HG03378 (cell line): ENCODE data around the gene AMIGO2.
"Not testable (repeated sequence)": the region's sequence is repeated elsewhere in the genome, so short reads cannot be mapped to it uniquely, and the experiment has no call there.

Experiments
- ATAC-seq: cut with Tn5 transposase; IDR thresholded peaks from one replicate; pipeline ENCODE4 v1.9.1; 2021; ENCODE audit warnings: mild to moderate bottlenecking, moderate library complexity; ENCODE audit not compliant: unreplicated experiment

Gene AMIGO2

DNA sequence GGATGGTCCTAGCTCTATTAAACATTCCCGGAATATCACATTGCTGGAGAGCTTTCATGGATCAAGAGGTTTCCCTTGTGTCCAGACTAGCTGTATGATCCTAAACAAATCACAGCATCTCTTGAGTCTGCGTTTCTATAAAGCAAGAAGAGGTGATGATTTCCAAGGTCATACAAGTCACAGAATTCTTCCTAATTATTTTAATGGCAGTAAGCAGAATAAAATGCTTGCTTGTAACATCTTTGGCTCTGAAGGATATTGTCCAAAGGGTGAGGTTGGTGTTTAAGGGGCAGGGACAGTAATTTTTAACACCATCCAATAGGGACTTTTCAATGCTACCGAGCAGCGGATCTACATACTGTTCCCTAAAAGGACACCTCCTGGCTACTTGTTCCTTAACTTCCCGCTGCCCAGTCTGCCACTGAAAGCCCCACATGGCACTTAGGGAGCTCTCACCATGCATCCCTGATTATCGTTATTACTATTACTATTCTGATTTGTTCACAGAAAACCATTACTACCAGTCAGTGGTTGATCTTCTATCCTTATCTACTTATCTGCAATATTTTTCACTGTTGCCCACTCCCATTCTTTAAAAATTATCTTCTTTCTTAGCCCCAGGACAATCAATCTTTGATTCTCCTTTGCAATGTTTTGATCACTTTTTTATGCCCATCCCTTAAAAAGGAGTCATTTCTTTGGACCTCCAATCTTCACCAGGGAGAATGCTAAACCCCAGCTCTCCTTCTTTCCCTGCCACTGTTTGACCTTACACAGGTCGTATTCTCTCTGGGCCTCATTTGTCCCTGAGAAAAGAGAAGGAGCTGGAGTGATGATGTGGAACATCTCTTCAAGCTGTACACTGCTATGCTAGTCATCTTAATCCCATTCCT, 4.3 kb downstream of the AMIGO2 start:
- no peak for ATAC-seq

DNA sequence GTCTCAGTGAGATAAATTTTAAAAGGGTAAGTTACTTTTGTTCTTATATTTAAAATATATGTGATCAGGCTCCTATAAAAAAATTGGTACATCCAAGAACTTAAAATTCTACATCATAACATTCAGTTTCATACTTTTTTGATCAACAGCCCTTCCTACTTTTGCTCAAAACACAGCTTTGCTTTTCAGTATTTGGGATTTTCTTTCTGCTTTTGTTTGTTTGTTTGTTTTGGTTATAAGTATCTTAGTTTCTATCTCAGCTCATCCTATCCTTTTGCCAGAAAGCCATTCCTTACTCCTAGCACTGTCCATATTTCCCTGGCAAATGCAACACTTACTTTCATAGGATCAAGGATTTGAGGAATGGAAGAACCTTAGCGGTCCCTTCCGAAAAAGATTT, 5.0 kb downstream of the AMIGO2 start:
- no peak for ATAC-seq

DNA sequence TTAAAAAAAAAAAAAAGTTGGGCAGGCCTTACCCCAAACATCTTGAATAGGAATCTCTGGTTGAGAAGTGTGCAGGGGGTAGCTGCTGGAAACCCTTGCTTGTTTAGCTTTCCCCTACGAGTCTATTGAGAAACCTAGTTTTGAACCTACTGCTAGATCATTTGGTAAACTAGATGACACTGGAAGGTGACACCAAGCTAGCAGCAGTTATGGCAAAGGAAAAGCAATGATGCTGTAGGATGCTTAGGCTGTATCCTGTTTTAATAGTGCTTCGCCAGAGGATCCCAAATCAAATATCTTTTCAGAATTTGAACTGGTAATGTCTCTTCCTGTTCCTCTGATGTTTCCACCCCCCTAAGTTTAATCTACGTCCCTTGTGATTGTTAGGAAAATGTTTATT, 5.8 kb downstream of the AMIGO2 start:
- ATAC-seq = no peak

DNA sequence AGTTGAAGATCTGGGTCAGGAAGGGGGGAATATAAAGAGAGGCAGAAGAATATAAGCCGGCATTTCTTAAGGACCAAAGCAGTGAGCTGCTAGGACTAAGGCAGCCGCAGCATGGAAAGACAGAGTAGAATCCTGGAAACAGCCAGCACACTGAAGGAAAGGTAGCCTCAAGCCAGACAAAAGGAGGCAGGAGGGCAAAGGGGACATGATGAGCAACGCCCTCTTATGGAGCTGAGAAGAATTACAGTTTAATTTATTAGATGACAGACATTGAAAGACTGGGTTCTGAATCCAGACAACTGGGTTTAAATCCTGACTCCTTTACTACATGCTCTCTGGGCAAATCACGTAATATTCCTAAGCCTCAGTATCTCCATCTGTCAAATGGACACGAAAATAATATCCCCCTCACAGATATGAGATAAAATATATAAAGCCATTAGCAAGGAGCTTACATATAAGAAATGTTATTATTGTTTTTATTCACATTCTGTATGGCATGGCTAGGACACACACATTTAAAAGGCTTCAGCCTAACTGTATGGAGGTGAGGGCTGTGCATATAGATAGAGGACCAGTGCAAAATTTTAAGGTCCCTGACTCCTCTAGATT, 8.4 kb downstream of the AMIGO2 start:
- ATAC-seq = no peak

GRCh38 chr12:47070310-47070709, 9.4 kb downstream of the AMIGO2 start:
- ATAC-seq = no peak

GRCh38 chr12:47068539-47068938, 11.2 kb downstream of the AMIGO2 start:
- ATAC-seq = no peak

DNA sequence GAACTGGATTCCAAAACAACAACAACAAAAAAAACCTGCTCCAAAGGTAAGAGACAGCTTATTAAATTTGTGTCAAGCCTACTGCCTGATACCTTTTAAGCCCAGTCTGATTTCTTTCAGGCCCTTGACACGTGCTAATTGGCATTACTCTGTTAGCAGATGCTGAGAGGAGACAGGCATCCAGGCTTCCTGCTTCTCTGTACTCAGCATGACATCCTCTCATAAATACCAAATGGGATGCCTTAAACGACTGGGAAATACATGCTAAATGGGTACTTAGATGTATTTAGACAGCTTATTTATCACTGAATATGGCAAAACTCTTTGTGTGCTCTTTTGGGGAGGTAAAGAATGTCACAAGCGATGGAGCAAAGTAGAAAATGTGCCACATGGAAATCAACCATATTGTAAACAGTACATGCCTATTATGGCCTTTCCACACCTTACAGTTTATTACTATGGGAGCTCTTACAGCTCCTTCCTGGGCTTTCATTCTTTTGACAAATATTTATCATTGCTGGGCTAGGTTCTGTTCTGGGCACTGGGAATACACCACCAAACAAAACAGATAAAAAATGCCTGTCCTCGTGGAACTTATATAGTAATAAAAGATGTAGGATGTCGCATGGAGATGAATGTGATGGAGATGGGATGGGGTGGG, 11.9 kb downstream of the AMIGO2 start:
- ATAC-seq = no peak

DNA sequence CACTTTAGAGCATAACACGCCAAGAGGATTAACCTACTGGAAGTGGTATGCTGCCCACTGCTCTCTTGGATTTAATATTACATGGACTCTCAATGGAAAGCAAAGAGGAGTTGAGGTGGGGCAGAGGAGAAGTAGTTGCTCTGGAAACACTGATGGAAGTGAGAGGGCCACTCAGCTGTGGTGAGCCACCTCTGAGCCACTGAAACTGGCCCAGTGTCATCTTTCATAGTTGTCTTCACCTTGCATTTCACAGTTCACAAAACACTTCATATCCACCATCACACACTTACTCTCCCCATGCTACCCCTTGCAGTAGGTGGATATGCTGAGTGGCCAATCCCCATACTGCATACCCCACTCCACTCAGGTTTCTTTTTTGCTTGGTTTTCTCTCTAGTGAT, 12.6 kb downstream of the AMIGO2 start:
- ATAC-seq = no peak

GRCh38 chr12:47066278-47067025, 13.3 kb downstream of the AMIGO2 start:
- ATAC-seq = no peak

GRCh38 chr12:47065546-47065945, 14.2 kb downstream of the AMIGO2 start:
- no peak for ATAC-seq

GRCh38 chr12:47058640-47059039, 21.1 kb downstream of the AMIGO2 start:
- ATAC-seq = not testable (repeated sequence)

GRCh38 chr12:47056944-47057343, 22.8 kb downstream of the AMIGO2 start:
- not testable (repeated sequence) for ATAC-seq

GRCh38 chr12:47055856-47056255, 23.9 kb downstream of the AMIGO2 start:
- ATAC-seq = not testable (repeated sequence)

DNA sequence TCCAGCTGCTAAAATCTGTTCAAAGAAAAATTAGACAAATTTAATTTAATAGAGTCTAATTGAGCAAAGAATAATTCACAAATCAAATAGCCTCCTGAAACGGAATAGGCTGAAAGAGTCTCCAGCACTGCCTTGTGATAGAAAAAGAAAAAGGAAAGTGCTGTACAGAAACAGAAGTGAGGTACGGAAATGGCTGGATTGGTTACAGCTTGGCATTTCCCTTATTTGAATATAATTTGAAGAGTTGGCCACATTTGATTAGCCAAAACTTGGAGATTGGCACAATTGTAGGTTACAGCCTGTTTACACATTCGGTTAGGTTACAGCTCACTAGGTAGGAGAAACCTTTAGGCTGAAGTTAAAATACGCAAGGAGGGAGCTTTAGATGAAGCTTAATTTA, 25.1 kb downstream of the AMIGO2 start:
- no peak for ATAC-seq

DNA sequence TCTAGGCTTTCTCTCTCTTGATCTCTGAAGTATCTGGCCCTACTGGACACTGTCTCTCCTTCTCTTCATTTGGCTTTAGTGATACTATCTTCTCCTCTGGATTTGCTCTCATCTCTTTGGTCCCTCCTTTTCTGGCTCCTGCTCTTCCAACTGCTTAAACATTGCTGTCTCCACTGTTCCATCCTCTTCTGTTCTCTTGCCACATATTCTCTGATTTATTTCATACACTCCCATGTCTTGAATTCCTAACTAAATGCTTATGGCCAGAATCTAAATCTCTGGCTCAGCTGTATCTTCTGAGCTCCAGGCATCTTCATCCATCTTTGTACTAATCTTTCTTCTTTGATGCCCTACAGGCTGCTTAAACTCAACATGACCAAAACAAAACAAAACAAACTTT, 25.8 kb downstream of the AMIGO2 start:
- no peak for ATAC-seq

DNA sequence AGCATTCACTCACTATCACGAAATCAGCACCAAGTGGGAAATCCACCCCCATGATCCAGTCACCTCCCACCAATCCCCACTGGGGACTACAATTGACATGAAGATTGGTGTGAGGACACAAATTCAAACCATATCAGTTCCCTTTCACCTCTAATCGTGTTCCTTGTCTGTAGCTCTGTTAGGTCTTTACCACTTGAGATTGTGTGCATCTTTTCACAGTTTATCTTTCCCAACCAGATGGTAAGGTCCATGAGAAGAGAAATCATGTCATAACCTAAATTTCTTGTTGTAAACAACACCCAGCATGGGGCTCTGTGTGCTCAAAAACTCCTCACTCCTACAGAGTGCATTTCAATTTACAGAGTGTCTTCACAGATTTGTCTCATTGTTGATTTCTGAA, 27.5 kb downstream of the AMIGO2 start:
- no peak for ATAC-seq

- ATAC-seq = not testable (repeated sequence)
Observed at GRCh38 chr12:47051291-47051690, 28.5 kb downstream of the AMIGO2 start.

GRCh38 chr12:47048541-47048940, 31.2 kb downstream of the AMIGO2 start:
- no peak for ATAC-seq

DNA sequence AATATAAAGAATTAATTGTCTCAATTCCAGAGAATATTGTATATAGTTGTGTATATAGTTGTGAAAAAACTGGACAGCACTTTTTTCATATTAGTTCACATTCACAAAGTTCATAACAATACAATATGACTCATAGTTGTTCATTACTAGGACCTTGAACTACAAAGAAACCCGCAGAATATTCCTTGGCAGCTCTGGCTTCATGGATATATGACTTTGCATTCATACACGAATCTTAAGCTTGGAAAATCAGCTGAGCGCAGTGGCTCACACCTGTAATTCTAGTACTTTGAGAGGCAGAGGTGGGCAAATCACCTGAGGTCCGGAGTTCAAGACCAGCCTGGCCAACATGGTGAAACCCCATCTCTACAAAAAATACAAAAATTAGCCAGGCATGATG, 38.4 kb downstream of the AMIGO2 start:
- no peak for ATAC-seq

DNA sequence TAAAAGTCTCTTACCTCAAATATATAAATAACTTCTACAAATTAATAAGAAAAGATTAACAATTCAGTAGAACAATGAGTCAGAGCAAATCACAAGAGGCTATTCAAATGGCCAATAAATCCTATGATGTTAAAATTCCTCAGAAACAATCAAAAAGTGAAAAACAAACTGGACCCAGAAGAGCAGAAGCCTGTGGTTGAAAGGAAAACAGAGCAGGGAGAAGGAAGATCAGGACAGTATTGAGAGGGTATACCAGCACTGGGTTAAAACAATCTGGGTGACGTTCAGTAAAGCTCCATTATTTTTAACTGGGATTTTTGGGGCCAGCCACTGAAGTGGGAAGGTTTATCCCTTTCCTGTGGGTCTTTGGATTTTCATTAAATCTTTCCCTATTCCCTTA, 40.0 kb downstream of the AMIGO2 start:
- no peak for ATAC-seq

DNA sequence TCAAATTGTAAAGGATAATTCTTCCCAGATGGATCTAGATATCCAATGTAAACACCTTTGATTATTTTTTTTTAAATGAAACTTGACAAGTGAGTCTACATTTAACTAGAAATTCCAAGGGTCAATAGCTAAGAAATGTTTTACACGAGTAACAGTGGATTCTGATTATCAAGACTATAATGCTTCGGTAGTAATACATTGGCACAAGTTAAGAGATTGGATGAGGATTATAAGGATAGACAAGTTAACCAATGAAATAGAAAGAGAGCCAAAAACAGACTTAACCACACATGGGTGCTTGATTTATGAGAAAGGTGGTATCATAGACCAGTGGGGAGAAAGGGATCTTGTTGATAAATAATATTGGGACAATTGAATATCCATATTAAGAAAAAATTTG, 40.7 kb downstream of the AMIGO2 start:
- ATAC-seq = no peak
